ENCODE data around the gene MCF2L2.
"Not testable (repeated sequence)": the region's sequence is repeated elsewhere in the genome, so short reads cannot be mapped to it uniquely, and the experiment has no call there.

The MCF2L2 gene

DNA sequence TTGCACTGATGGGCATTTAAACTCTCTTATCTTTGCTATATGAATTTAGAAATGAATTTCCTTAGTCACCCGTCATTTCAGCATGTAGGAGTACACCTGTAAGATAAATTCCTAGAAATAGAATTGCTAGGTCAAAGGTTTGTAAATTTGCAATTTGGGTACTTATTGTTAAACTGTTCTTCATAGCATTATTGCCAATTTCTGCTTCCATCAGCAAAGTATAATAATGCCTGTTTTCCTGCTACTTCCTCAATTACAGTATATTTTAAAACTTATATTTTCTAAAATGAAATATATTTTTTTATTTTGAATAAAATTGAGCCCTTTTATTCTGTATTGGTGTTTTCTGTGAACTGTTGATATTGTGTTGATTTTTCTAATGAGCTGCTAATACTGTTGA, 16.3 kb upstream of the MCF2L2 start:
- no peak for DNase-seq

DNA sequence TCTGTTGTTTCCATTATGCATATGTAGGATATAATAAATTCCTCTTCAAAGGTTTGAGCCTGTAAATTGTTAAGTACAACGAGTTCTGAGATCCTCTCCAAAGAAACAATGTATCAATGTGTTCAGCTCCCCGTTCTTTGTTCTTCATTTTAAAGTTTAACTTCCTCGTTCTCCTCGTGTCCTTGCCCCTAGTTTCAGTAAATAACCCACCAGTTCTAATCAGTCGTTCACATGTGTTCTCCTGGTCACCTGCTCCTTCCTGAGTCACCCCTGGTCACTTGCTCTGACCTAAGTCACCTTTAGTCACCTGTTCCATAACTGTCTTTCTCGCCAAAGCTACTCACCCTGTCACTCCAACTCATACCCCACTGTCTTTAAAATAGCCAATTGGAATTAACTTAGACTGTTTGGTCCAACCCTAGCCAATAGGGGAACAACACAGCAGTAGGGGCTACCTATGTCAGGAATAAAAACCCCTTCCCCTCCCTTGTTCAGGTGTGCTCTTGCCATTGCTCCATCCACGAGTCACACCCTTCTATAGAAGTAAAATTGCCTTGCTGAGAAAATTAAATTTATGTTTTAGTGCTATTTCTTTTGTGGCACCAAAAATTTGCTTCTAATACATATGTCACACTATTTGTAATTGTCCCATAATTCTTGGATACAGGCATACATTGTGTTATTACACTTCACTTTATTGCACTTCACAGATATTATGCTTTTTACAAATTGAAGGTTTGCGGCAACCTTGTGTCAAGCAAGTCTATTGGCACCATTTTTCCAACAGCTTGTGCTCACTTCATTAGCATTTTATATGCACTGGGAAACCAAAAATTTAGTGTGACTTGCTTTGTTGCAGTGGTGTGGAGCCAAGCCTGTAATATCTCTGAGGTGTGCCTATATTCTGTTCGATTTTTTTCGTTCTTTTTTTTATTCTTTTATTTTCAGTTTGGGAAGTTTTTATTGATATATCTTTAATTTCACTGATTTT, 15.3 kb upstream of the MCF2L2 start:
- no peak for DNase-seq

DNA sequence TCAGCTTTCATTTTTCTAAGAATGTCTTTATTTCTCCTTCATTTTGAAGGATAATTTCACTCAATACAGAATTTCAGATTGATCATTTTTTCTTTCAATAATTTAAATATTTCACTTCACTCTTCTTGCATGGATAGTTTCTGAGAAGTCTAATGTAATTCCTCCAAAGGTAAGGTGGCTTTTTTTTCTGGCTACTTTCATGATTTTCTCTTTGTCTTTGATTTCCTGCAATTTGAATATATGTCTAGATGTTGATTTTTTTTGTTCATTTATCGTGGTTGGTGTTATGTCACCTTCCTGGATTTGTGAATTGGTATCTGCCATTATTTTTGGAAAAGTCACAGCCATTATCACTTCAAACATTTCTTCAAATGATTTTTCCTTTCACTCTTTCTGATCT, 14.6 kb upstream of the MCF2L2 start:
- no peak for DNase-seq

DNA sequence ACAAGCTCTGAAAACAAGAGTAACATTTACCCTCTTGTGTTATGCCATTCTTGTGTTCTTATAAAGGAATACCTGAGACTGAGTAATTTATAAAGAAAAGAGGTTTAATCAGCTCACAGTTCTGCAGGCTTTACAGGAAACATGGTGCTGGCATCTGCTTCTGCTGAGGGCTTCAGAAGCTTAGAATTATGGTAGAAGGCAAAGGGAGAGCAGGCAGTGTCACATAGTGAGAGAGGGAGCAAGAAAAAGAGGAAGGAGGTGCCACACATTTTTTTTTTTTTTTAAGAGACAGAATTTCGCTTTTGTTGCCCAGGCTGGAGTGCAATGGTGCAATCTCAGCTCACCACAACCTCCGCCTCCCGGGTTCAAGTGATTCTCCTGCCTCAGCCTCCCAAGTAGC, 12.1 kb upstream of the MCF2L2 start:
- DNase-seq, result not testable (repeated sequence)

DNA sequence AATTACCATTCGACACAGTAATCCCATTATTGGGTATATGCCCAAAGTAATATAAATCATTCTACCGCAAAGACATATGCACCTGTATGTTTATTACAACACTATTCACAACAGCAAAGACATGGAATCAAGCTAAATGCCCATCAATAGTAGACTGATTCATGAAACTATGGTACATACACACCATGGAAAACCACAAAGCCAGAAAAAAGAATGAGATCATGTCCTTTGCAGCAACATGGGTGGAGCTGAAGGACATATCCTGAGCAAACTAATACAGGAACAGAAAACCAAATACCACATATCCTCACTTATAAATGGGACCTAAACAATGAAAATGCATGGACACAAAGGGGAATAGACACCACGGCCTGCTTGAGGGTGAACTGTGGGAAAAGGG, 11.1 kb upstream of the MCF2L2 start:
- DNase-seq, result no peak

DNA sequence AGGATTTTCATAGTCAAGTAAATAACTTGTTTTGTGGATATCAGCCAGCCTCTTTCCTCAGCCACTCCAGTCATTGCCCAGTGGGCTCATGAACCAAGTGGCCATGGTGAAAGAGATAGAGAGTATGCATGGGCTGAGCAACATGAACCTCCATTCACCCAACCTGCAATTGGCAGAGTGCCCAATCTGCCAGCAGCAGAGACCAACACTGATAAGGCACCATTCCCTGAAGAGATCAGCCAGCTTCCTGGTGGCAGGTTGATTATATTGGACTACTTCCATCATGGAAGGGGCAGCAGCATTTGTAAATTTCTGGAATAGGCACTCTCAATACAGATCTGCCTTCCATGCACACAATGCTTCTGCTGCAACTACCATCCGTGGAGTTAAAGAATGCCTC, 10.3 kb upstream of the MCF2L2 start:
- DNase-seq, result peak in 1 of 2 experiments; percentile 40

DNA sequence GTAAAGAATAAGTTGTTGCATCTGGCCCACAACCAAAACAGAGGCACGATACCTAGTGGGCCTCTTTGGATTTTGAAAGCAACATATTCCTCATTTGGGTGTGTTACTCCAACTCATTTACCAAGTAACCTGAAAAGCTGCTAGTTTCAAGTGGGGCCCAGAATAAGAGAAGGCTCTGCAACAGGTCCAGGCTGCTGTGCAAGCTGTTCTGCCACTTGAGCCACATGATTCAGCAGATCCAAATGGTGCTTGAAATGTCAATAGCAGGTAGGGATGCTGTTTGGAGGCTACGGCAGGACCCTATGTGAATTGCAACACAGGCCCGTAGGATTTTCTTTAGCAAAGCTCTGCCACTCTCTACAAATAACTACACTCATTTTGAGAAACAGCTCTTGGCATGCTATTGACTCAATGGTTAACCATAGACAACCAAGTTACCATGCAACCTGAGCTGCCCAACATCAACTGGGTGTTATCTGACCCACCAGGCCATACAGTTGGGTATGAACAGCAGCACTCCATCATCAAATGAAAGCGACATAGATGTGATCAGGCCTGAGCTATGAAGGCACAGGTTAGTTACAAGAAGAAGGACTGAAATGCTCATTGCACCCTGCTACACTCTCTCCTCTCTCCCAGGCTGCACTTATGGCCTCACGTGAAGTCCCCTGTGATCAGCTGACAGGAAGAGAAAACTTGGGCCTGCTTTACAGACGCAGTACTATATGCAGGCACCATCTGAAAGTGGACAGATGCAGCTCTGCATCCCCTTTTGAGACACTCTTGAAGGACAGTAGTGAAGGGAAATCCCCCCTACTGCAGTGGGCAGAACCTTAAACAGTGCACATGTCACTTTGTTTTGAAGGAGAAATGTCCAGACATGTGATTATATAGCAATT, 9.5 kb upstream of the MCF2L2 start:
- DNase-seq, result peak; percentile 98 to 99

DNA sequence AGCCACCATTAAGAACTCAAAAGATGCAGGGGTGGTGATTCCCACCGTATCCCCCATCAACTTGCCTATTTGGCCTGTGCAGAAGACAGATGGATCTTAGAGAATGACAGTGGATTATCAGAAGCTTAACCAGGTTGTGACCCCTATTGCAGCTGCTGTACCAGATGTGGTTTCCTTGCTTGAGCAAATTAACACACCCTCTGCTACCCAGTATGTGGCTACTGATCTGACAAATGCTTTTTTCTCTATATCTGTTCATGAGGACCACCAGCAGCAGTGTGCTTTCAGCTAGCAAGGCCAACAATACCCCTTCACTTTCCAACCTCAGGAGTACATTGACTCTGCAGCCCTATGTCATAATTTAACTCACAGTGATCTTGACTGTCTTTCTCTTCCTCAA, 8.6 kb upstream of the MCF2L2 start:
- peak; percentile 98 to 99 for DNase-seq

DNA sequence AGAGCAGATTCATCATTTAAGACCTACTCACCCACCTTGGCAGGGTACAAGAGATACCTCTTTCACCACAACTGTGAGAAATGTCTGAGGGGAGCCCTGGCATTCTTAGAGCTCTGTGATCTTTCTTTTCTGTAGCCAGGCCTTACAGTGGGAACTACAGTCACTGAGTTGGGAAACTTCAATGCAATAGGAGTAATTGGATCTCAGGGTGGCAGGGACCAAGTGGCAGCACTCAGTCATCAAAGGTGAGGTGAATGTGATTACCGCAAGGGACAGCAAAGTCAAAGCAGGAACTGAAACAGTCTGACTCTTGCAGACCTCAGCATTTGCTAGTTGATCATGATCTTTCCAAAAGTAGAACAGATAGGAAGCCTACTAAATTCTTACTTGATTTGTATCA, 7.2 kb upstream of the MCF2L2 start:
- no peak for DNase-seq

DNA sequence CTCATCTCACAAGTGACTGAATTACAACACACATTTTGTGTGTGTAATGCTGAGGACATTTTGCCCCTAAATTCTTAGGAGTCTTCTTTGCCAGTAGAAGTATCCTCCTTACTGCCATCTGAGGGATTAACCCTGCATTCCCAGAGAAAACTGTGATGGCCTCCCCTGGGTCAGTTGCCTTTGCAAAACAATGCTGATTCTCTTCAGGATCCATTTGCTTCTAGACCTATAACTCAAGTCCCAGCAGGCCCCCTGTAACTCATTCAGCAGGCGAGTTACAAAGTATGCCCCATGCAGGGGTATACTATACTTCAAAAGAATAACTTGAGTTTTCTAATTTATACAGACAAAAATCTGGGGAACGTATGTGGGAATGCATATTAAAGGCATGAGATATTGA, 6.6 kb upstream of the MCF2L2 start:
- no peak for DNase-seq

DNA sequence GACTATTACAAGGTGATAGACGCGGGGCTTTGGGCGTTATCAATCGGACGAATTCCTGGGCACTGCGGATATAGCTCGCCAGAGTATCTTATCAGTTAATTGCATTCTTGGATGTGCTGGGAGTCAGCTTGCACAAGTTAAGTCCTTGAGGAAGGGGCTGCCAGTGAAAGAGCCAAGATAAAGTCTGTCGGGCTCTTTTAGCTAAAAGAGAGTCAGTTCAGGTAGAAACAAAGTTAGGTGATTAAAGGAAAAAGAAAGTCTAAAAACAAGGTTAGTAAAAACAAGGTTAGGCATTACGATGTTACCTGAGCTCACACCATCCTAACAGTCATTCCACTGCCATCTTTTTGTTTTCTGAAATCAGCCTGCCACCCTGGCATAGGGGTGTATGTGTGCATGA, 6.1 kb upstream of the MCF2L2 start:
- DNase-seq, result no peak

DNA sequence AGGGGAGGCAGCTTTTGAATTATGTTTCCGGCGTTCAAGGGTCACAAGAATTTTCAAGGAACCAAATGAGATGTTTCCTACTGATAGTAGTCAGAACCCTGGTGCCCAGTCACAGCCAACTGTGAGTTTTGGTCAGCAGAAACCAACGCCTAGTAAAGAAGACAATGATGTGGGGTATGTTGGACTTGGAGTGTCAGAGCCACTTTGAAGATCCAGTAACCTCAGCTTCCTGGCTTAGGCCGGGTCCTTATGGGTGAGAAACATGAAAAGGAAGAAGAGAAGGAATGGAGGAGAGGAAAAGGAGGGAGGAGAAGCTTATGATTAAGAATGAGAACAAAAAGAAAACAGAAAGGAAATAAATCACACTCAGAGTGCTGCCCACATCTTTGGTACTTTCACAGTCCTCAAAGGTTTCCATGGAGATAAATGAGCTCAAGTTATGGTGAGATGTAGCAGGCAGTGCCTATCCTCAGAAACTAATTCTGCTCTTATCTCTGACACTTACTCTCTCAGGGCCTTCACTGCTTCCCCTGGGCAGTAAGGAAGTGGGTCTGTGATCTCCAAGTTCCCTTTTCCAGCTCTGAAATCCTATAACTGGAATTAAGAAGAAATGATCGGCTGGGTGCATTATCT, 2.0 kb upstream of the MCF2L2 start:
- peak in 1 of 2 experiments; percentile 33 for DNase-seq

DNA sequence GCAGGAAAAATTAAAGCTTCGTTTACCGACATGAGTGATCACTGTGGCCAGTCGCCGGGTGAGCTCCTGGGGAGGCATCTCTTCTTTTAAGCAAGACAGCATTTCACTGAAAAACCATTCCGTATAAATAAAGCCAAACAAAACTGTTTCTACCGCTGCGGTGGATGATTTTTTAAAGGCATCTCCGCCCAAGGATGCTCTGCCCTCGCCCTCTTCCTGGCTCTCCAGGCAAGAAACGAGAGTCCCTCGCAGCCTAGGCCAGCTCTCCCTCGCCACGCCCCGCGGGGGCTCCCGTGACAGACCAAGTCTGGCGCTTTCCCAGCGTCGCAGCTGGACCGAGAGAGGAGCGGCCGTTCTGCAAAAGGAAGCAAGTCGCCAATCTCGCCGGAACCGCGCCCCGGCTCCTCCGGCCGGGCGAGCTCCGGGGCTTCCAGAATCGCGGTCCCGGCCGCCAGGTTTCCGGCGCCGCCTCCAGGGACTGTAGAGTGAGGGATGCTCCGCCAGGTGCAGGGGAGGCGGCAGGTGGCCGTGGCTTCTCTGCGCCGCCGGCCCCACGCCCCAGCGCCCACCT, 458 bp downstream of the MCF2L2 start:
- DNase-seq, result peak; percentile 68 to 82

DNA sequence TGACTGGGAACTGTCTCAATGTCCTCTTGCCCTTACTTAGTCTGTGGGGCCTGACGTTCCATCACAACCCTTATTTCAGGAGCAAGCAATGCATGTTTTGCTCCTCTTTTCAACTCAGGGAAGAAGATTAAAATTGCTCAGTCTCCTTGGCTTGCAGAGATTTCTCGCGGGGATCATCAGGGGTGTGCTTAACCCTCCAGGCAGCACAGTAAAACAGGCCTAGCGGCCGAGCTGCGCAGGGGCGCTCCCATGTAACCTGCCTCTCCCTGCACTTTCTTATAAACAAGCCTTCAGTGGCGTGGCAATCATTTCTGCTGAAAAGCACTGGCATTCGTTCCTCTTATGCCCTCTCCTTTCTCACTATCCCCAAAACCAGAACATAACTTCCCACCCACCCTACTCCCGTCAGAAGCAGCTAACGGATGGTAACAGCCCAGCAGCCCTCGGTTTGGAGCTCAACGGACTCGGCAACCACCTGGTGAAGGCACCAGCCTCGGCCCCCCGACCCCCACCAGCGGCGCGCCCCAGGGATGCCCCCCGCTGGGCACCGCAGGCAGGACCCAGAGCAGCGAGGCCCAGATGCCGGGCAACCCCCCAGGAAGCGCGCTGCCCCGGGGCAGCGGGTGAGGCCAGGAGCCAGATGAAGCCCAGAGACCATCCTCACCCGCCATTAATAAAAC, 1.1 kb downstream of the MCF2L2 start:
- DNase-seq, result peak; percentile 19 to 43

DNA sequence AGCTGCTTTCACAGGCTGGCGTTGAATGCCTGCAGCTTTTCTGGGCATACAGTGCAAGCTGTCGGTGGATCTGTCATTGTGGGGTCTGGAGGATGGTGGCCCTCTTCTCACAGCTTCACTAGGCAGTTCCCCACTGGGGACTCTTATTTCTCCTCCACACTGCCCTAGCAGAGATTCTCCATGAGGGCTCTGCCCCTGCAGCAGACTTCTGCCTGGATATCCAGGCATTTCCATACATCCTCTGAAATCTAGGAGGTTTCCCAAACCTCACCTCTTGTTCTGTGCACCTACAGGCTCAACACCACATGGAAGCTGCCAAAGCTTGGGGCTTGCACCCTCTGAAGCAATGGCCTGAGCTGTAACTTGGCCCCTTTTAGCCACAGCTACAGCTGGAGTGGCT, 9.6 kb downstream of the MCF2L2 start:
- not testable (repeated sequence) for DNase-seq

DNA sequence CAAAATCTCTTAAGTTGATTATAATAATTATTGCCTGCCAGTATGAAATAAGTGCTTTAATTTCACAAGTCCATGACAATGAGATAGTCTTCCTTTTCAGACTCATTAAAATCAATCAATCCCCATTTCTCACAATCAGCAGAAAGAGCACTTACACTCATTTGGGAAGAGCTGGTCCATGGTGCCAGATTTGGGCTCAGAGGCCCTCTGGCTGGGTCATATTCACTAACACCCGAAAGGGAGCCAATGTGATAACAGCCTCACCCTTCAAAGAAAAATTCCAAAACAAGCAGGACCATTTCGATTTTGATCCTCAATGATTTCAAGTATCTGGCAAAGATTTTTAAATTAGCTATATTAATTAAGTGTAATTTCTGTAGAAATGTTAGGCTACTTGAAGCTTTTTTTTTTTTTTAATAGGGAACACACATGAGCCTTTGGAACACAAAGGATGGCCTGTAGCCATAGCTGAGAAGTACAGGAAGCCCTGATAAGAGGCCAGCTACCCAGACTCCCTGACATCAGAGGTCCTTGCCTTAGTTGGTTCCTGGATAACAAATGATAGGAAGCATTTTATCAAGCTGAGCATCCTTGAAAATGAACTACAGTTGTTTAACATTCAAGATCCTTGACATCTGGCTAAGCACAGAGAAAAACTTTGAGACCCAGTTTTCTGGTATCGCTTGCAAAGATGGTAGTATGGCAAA, 17.1 kb downstream of the MCF2L2 start:
- DNase-seq, result no peak

DNA sequence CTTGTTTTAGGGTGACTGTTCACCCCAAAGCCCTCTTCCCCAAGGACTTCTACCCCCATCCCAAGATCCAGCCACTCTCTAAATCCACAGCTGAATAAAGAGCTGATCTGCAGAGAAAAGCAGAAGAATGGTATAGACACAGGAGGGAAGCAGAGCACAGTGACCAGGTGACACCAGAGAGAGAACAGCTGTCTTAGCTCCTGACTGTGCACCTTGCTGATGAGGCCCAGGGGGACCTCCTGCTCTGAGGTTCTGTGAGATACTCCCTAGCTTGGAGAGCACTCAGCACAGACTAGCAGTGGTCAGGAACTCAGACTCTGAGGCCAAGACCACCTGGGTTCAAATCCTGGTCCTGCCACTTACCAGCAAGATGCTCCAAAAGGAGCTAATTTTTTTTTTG, 17.7 kb downstream of the MCF2L2 start:
- DNase-seq, result peak; percentile 21 to 32

DNA sequence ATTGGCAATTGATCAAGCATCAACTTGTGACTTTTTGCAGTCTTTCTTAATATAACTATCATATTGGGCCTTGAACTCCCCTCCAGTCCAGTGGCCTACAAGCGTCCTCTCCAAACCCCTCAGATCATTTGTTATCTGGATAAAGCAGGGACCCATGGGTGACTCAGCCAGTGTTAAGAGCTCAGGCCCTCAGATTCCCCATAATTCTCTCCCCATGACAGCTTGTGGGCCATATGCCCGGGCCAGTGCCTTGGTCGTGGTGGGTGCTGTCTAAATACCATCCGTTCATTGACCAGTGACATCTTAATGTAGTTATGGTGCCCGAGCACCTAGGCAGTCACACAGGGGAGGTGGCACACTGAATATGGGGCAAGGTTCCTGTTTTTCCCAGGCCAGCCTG, 18.1 kb downstream of the MCF2L2 start:
- peak in 1 of 2 experiments; percentile 51 for DNase-seq

DNA sequence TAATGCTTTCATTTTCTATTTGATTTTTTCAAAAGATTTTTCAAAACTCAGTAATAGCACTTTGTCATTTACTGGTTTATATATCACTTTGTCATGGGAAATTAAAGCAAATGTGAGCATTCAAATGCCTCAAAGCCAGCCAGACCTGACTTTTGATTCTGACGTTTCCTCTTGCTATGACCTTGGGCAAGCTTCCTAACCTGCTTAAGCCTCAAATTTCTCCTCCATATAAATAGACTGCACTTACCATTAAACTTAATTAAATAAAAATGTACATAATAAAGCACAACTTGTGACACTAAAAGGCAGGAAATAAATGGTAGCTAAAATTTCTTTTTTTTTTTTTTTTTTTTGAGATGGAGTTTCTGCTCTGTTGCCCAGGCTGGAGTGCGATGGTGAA, 19.2 kb downstream of the MCF2L2 start:
- DNase-seq, result no peak

DNA sequence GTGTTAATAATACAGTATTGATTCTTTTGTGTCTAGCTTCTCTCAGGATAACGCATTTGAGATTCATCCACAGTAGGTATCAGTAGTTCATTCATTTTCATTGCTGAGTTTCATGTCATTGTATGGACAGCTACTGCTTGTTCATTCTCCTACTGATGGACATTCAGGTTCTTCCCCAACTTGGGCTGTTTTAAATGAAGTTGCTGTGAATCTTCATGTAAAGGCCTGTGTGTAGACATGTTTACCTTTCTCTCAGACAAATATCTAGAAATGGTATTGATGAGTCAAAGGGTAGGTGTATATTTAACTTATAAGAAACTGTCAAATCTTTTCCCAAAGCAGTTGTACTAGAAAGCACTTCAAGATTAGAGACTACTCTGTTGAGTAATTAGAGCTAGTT, 26.7 kb downstream of the MCF2L2 start:
- DNase-seq, result no peak

DNA sequence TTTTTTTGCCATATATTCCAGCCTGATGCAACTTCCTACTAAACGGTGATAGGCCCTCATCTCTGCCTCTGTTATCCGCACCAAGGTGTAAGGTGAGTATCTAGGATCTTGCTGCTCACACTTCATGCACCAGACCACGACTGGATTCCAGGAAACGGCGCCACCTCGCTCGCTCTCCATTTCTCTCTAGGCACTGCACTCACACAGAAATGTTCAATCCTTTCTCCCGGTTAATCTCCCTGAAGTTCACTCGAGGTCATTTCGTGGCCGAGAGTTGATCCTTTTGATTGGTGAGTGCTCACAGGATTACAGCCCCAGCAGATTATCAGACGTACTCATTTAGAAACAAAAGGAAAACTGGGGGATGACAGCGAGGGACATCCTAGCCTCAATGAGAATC, 28.1 kb downstream of the MCF2L2 start:
- DNase-seq, result peak; percentile 95 to 97
